ENCODE measurements around the gene SH2D4B.

The SH2D4B gene

DNA sequence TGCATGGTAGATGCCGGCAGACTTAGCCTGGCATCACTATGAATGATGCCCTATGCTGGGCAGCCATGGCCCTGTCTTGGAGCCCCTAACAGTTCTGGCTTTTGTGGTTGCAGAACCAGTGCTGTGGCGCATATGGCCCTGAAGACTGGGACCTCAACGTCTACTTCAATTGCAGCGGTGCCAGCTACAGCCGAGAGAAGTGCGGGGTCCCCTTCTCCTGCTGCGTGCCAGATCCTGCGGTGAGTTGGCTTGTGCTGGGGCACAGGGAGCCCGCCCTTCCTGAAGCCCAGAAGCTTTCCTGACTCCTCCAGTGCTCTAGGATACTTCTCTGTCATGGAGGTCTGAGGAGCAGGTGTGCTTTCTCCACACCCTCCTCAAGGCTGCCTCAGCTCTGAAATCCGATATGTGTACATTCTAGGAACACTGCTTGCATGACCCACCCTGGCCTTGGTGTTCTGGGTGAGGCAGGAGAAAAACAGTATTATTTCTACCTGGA, 25.6 kb upstream of the SH2D4B start:
- no peak for DNase-seq (ENCODE audit: extremely low spot score)
- TF ChIP-seq, protein P1, sequence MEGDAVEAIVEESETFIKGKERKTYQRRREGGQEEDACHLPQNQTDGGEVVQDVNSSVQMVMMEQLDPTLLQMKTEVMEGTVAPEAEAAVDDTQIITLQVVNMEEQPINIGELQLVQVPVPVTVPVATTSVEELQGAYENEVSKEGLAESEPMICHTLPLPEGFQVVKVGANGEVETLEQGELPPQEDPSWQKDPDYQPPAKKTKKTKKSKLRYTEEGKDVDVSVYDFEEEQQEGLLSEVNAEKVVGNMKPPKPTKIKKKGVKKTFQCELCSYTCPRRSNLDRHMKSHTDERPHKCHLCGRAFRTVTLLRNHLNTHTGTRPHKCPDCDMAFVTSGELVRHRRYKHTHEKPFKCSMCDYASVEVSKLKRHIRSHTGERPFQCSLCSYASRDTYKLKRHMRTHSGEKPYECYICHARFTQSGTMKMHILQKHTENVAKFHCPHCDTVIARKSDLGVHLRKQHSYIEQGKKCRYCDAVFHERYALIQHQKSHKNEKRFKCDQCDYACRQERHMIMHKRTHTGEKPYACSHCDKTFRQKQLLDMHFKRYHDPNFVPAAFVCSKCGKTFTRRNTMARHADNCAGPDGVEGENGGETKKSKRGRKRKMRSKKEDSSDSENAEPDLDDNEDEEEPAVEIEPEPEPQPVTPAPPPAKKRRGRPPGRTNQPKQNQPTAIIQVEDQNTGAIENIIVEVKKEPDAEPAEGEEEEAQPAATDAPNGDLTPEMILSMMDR (IDR thresholded peaks at IDR 0.05; ENCODE audit: control extremely low read depth, extremely low read depth, low read depth, missing control alignments) = no peak
- POLR2A ChIA-PET = no interaction called here

DNA sequence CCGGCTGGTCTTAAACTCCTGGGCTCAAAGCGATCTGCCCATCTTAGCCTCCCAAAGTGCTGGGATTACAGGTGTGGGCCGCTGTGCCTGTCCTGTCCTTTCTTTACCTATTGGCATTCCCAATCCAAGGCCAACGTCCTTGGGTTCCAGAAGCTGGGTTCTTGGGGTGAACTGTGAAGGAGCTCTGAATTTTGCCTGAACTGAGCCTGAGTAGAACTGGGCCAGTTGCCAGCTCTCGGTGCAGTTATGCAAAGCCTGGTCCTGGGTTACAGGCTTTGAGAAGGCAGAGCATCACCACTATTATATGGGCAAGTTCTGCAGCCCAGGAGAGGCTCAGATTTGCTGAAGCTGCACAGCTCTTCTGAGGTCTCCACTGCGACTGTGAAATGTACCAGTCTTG, 24.6 kb upstream of the SH2D4B start:
- TF ChIP-seq, protein P1 (IDR thresholded peaks at IDR 0.05; ENCODE audit: control extremely low read depth, extremely low read depth, low read depth, missing control alignments) = no peak
- ChIA-PET POLR2A (no interaction called here), CTCF (interaction anchor here (1.6 to 27.0 kb wide), 3 partner anchors 8 to 135 kb away, joined by 3 to 1060 read pairs (median 39); partner anchors contain the start of gene TSPAN14)
- no peak for DNase-seq (ENCODE audit: extremely low spot score)

More for the DNA sequence above, 25.6 kb upstream of the SH2D4B start:
- CTCF ChIA-PET = interaction anchor here (1.0 to 27.0 kb wide), 4 partner anchors 15 to 151 kb away, joined by 3 to 1060 read pairs (median 4); partner anchors contain the start of gene TSPAN14

DNA sequence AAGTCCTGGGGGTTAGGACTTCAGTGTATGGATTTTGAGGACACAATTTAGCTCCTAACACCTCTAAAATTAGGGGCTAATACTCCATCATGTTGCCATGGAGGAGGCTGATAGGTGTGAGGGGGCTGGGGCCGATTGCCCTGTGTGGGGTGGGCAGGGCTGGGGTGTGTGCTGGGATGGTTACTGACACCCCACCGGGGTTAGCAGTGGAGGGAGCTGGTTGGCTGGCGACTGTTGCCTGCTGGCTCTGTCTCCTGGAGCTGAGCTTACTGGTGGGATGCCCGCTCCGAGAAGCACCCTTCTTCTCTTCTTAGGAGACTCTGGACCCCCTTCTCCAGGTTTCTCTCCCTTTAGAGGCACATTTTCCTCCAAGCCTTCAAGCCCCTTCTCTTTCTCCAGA, 22.2 kb upstream of the SH2D4B start:
- TF ChIP-seq, protein P1 (IDR thresholded peaks at IDR 0.05; ENCODE audit: control extremely low read depth, extremely low read depth, low read depth, missing control alignments) = no peak
- CTCF ChIA-PET = interaction anchor here (4.1 to 27.0 kb wide), 2 partner anchors 11 to 62 kb away, joined by 39 to 1060 read pairs; partner anchors contain the start of gene TSPAN14
- no peak for DNase-seq (ENCODE audit: extremely low spot score)
- POLR2A ChIA-PET = no interaction called here

DNA sequence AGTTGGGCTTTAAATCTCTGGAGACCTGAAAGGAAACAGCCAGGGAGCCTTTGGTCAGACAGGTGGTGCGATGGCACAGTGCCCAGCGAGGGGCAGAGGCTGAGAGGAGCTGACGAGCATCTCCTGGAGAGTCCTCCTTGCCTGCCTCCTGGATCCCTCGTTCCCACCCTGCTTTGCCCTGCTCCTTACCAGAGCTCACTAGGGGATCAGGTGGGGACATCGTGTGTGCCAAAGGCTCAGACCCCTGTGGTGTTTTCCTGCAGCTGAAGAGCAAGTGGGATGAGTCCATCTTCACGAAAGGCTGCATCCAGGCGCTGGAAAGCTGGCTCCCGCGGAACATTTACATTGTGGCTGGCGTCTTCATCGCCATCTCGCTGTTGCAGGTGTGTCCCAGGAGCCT, 21.8 kb upstream of the SH2D4B start:
- ChIA-PET POLR2A (no interaction called here), CTCF (interaction anchor here (4.1 to 27.0 kb wide), 2 partner anchors 11 to 62 kb away, joined by 39 to 1060 read pairs; partner anchors contain the start of gene TSPAN14)
- no peak for DNase-seq (ENCODE audit: extremely low spot score)
- TF ChIP-seq, protein P1 (IDR thresholded peaks at IDR 0.05; ENCODE audit: control extremely low read depth, extremely low read depth, low read depth, missing control alignments) = no peak

DNA sequence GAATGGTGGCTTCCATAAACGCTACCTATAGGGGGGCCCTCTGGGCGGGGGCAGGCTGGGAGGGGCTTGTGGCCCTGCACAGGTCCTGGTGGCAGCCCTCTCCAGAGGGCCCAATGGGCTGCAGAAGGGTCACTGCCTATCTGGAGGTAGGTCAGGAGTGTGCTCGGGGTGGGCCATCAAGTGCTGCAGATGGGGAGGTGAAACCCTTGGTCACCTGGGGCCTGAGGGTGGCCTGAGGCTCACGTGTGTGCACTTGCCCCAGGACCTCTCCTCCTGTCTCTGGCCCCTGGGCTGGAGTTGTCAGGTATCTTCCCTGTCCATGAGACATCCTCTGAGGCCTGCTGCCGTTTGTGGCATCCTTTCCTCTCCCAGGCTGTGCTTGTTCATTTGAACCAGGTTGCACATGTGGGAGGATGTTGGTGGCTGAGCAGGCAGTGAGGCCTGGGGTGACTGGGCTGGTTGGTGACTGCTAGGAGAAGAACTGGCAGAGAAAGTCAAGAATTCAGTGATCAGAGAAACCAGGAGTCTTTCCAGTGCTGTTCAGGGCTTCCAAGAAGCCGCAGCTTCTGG, 21.1 kb upstream of the SH2D4B start:
- ChIA-PET CTCF (interaction anchor here (4.1 to 27.0 kb wide), 2 partner anchors 12 to 63 kb away, joined by 39 to 1060 read pairs; partner anchors contain the start of gene TSPAN14), POLR2A (no interaction called here)
- no peak for DNase-seq (ENCODE audit: extremely low spot score)
- TF ChIP-seq, protein P1 (IDR thresholded peaks at IDR 0.05; ENCODE audit: control extremely low read depth, extremely low read depth, low read depth, missing control alignments) = no peak

DNA sequence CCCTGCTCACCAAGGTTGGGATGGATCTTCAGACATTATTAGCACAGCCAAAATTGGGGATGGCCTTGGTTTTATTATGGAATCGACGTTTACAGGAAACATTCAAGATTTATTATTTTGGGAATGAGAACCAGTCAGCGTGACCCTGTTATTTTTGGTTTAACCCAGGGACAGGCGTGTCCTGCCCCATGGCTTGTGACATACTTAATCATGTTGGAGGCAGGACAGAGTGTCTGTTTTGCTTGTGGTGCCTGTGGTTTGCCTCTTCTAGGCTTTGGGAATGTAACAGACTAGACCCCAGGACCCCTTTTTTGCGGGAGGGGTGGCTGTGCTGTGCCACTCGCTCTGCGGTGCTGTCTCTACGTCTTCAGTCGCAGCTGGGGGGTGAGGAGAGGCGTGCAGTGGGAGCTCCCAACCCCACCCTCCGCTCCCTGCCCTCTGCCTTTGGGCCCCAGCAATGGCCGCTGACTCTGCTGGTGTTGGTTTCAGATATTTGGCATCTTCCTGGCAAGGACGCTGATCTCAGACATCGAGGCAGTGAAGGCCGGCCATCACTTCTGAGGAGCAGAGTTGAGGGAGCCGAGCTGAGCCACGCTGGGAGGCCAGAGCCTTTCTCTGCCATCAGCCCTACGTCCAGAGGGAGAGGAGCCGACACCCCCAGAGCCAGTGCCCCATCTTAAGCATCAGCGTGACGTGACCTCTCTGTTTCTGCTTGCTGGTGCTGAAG, 20.1 kb upstream of the SH2D4B start:
- TF ChIP-seq, protein P1 (IDR thresholded peaks at IDR 0.05; ENCODE audit: control extremely low read depth, extremely low read depth, low read depth, missing control alignments) = no peak
- CTCF ChIA-PET = interaction anchor here (1.0 to 27.0 kb wide), 3 partner anchors 12 to 109 kb away, joined by 3 to 1060 read pairs (median 5); partner anchors contain the start of genes PRXL2A and TSPAN14
- POLR2A ChIA-PET = no interaction called here
- no peak for DNase-seq (ENCODE audit: extremely low spot score)

Data from GM10248 (cell line).